Measurements from ENCODE around the gene CDC40. TPM values are rescaled to one million over a fixed set of nuclear protein-coding genes. Genes with fewer than 3 reads are reported as not detected.

CDC40 gene
- total RNA-seq, 4 donors from 2014 or later: 16.0 to 19.5 (median 18.0) TPM

GRCh38 chr6:110250058-110250457, 69.8 kb downstream of the CDC40 start:
- ATAC-seq (ENCODE audit: low FRiP score) (no peak), DNase-seq (ENCODE audit: low spot score) (no peak)
- no peak for TF ChIP-seq CTCF (IDR thresholded peaks at IDR 0.05)

GRCh38 chr6:110250838-110251237, 70.6 kb downstream of the CDC40 start:
- TF ChIP-seq CTCF (IDR thresholded peaks at IDR 0.05): no peak
- no peak for DNase-seq (ENCODE audit: low spot score)
- no peak for ATAC-seq (ENCODE audit: low FRiP score)

- DNase-seq (ENCODE audit: low spot score): no peak
- no peak for TF ChIP-seq CTCF (IDR thresholded peaks at IDR 0.05)
- no peak for ATAC-seq (ENCODE audit: low FRiP score)
These were observed 75.1 kb downstream of the CDC40 start for GRCh38 chr6:110255211-110255750.

GRCh38 chr6:110256366-110256765, 76.1 kb downstream of the CDC40 start:
- ATAC-seq (ENCODE audit: low FRiP score): no peak
- no peak for DNase-seq (ENCODE audit: low spot score)
- no peak for TF ChIP-seq CTCF (IDR thresholded peaks at IDR 0.05)

- TF ChIP-seq CTCF (IDR thresholded peaks at IDR 0.05): no peak
- ATAC-seq (ENCODE audit: low FRiP score) (no peak), DNase-seq (ENCODE audit: low spot score) (no peak)
These were observed 85.0 kb downstream of the CDC40 start for GRCh38 chr6:110265273-110265672.

- ATAC-seq (ENCODE audit: low FRiP score): no peak
- DNase-seq (ENCODE audit: low spot score): no peak
- TF ChIP-seq CTCF (IDR thresholded peaks at IDR 0.05): no peak
These were observed 86.8 kb downstream of the CDC40 start for GRCh38 chr6:110266996-110267395.

- no peak for TF ChIP-seq CTCF (IDR thresholded peaks at IDR 0.05)
- ATAC-seq (ENCODE audit: low FRiP score) (no peak), DNase-seq (ENCODE audit: low spot score) (no peak)
These were observed 89.4 kb downstream of the CDC40 start for GRCh38 chr6:110269623-110270022.
